GM12878 (cell line): ENCODE data around the gene CLSTN2. TPM values are rescaled to one million over a fixed set of nuclear protein-coding genes. Genes with fewer than 3 reads are reported as not detected.

Source experiments
- ATAC-seq: fragments of 200-7000 bp; cut with Tn5 transposase; 3 replicates; pipeline ENCODE4 v1.9.1; 2020; ENCODE audit warnings: mild to moderate bottlenecking, moderate library complexity
- BruUV-seq: library from RNA; stranded (reverse); fragments of 400-500 nt; replicated peaks from 2 replicates; lab custom pipeline; 2021; lab: Mats Ljungman, UMichigan
- CTCF ChIA-PET: fragments of 300-600 bp; sonication (Branson Sonifier 250); formaldehyde crosslinking; extraction: SDS; loops from one replicate; lab custom pipeline; 2021; ENCODE audit warnings: inconsistent platforms; lab: Yijun Ruan, JAX
- POLR2A ChIA-PET: fragments of 350-600 bp; formaldehyde crosslinking; extraction: SDS; loops from one replicate; lab custom pipeline; 2021; ENCODE audit warnings: inconsistent platforms; lab: Charles Lee
- RAD21 ChIA-PET: fragments of 300-600 bp; sonication (Branson Sonifier 250); formaldehyde crosslinking; loops from one replicate; lab custom pipeline; 2023; ENCODE audit warnings: antibody characterized with exemption; ENCODE audit not compliant: unreplicated experiment; lab: Charles Lee
- SMC1A ChIA-PET: fragments of 300-600 bp; sonication (Branson Sonifier 250); formaldehyde crosslinking; loops from one replicate; lab custom pipeline; 2023; ENCODE audit not compliant: unreplicated experiment, uncharacterized antibody; lab: Charles Lee
- DNase-seq: peaks from one replicate; pipeline ENCODE4 v3.0.0-alpha.2; 2011; ENCODE audit warnings: low read depth, low spot score
- FAIRE-seq: peaks from 3 replicates; lab custom pipeline; 2011; peaks lifted over from hg19 to GRCh38; lab: Jason Lieb, UNC
- H2AFZ ChIP-seq: 2 replicates; pipeline ENCODE4 v1.6.0; 2011; ENCODE audit warnings: low read depth, low read length, control low read depth; ENCODE audit not compliant: control insufficient read depth
- H3K27ac ChIP-seq: 2 replicates; pipeline ENCODE4 v1.5.1; 2011; ENCODE audit warnings: control low read depth; ENCODE audit not compliant: control insufficient read depth, insufficient read depth
- H3K27me3 ChIP-seq, 2 experiments: replicated peaks in 1 of 2; 2 replicates each; pipeline versions ENCODE4 v1.6.0 to v1.6.1; 2011; ENCODE audit warnings: low read length in 1 of 2; ENCODE audit not compliant: control insufficient read depth in 2 of 2, insufficient read depth in 2 of 2
- H3K36me3 ChIP-seq, 2 experiments: 2 replicates each; pipeline ENCODE4 v1.5.1; 2011; ENCODE audit warnings: low read length in 1 of 2; ENCODE audit not compliant: control insufficient read depth in 2 of 2, insufficient read depth in 2 of 2
- H3K4me1 ChIP-seq: 2 replicates; pipeline ENCODE4 v1.6.1; 2011; ENCODE audit warnings: mild to moderate bottlenecking, low read length, moderate library complexity, mixed read lengths; ENCODE audit not compliant: control insufficient read depth, insufficient read depth
- H3K4me2 ChIP-seq: 2 replicates; pipeline ENCODE4 v1.6.0; 2011; ENCODE audit warnings: control low read depth; ENCODE audit not compliant: control insufficient read depth, insufficient read depth
- H3K4me3 ChIP-seq: fragments of 200-600 bp; sonication (generic); 2 replicates; pipeline ENCODE4 v1.5.1; 2016
- H3K79me2 ChIP-seq: 2 replicates; pipeline ENCODE4 v1.6.0; 2011; ENCODE audit warnings: low read length; ENCODE audit not compliant: control insufficient read depth, insufficient read depth
- H3K9ac ChIP-seq: 2 replicates; pipeline ENCODE4 v1.8.0; 2011; ENCODE audit warnings: low read length, control low read depth, mixed read lengths; ENCODE audit not compliant: control insufficient read depth, insufficient read depth
- H3K9me3 ChIP-seq: replicated peaks from 3 replicates; pipeline ENCODE4 v1.5.1; 2011; ENCODE audit warnings: mild to moderate bottlenecking, low read length; ENCODE audit not compliant: control insufficient read depth, insufficient read depth
- H4K20me1 ChIP-seq: 2 replicates; pipeline ENCODE4 v1.6.0; 2011; ENCODE audit not compliant: control insufficient read depth, insufficient read depth
- BCLAF1 ChIP-seq: fragments of 450-650 bp; IDR thresholded peaks from 2 replicates; pipeline ENCODE4 v1.6.1; 2017; ENCODE audit warnings: antibody characterized with exemption, mild to moderate bottlenecking, moderate library complexity
- BMI1 ChIP-seq: fragments of 450-650 bp; IDR thresholded peaks from 2 replicates; pipeline ENCODE4 v1.6.1; 2016; ENCODE audit warnings: mild to moderate bottlenecking, moderate library complexity, borderline replicate concordance
- CBX5 ChIP-seq: sonication (generic); IDR thresholded peaks from 2 replicates; pipeline ENCODE4 v1.6.1; 2016; ENCODE audit warnings: low read depth, moderate library complexity, mild to moderate bottlenecking, inconsistent platforms
- KLF5 ChIP-seq: fragments of 450-650 bp; IDR thresholded peaks from 2 replicates; pipeline ENCODE4 v1.6.1; 2014; ENCODE audit warnings: mild to moderate bottlenecking; ENCODE audit not compliant: partially characterized antibody
- MYB ChIP-seq: fragments of 150-350 bp; IDR thresholded peaks from 2 replicates; pipeline ENCODE4 v1.6.1; 2014; ENCODE audit warnings: mild to moderate bottlenecking, low read depth, low read length, borderline replicate concordance
- PAX5 ChIP-seq: IDR thresholded peaks from 2 replicates; pipeline ENCODE4 v1.6.1; 2011; ENCODE audit warnings: low read depth, low read length, borderline replicate concordance
- PKNOX1 ChIP-seq: fragments of 450-650 bp; IDR thresholded peaks from 2 replicates; pipeline ENCODE4 v1.6.1; 2016; ENCODE audit warnings: mild to moderate bottlenecking
- RAD21 ChIP-seq: IDR thresholded peaks from 2 replicates; pipeline ENCODE4 v1.6.1; 2011; ENCODE audit warnings: mild to moderate bottlenecking, low read depth, low read length, moderate library complexity; ENCODE audit not compliant: insufficient read depth
- RELB ChIP-seq: fragments of 450-650 bp; IDR thresholded peaks from 2 replicates; pipeline ENCODE4 v1.6.1; 2017; ENCODE audit warnings: low read depth, mild to moderate bottlenecking, moderate library complexity
- TBL1XR1 ChIP-seq: IDR thresholded peaks from 2 replicates; pipeline ENCODE4 v1.6.1; 2012; ENCODE audit warnings: low read depth, low read length, improper control_type of control experiment
- TCF12 ChIP-seq: IDR thresholded peaks from 2 replicates; pipeline ENCODE4 v1.6.1; 2011; ENCODE audit warnings: low read depth, mild to moderate bottlenecking, low read length
- WRNIP1 ChIP-seq: IDR thresholded peaks from 2 replicates; pipeline ENCODE4 v1.6.1; 2011; ENCODE audit warnings: low read depth, low read length, improper control_type of control experiment, borderline replicate concordance
- ZNF207 ChIP-seq: fragments of 450-650 bp; IDR thresholded peaks from 2 replicates; pipeline ENCODE4 v1.6.1; 2014; ENCODE audit warnings: antibody characterized with exemption, mild to moderate bottlenecking, borderline replicate concordance
- WGBS: methylation state at CpG from one replicate; pipeline ENCODE4 v1.1.6; 2016; ENCODE audit warnings: low lambda C conversion rate; ENCODE audit not compliant: insufficient replicate concordance, insufficient coverage; ENCODE audit errors: missing lambda C conversion rate; 5-methylcytosine and 5-hydroxymethylcytosine counted together
- in situ Hi-C: fragments of 300-500 bp; cut with MboI; formaldehyde crosslinking; loops from 9 replicates; pipeline ENCODE4 v1.14.3; 2018; ENCODE audit warnings: mixed read lengths
- intact Hi-C: fragments of 100-400 bp; cut with micrococcal nuclease; formaldehyde crosslinking; loops from one replicate; pipeline ENCODE4 v1.14.2; 2022; ENCODE audit not compliant: unreplicated experiment
- polyA plus RNA-seq, 11 experiments: library from polyadenylated mRNA; depleted of rRNA in 4 of 11; unstranded in 6 of 11; stranded (reverse) in 5 of 11; fragments of >200 nt; fragmentation: Nextera tagmentation in 4 of 11; fragmentation: Illumina TruSeq in 1 of 11; extraction: Ambion mirVana in 4 of 11; extraction: Trizol in 1 of 11; gene quantifications; 1 replicate in 1 of 11; 2 replicates in 10 of 11; pipeline versions ENCODE4 v1.2.1 to v1.2.3, GENCODE V29; 2011 to 2016; ENCODE audit warnings: inconsistent platforms in 2 of 11, missing spikeins in 2 of 11, low read depth in 1 of 11
- total RNA-seq, 4 experiments: library from RNA; depleted of rRNA in 3 of 4; stranded (reverse); fragments of >200 nt in 3 of 4; fragmentation: Illumina TruSeq in 1 of 4; extraction: Trizol in 1 of 4; gene quantifications; 2 replicates each; pipeline versions ENCODE4 v1.2.1 to v1.2.3, GENCODE V29; 2013 to 2021

CLSTN2 gene
- total and polyA plus RNA-seq, 10 of the 15 experiments (the other 5 are each of a cell fraction or from before 2014, with no cell fraction given) = under 0.01 to 0.10 (median under 0.01) TPM; not detected in 5

GRCh38 chr3:140399871-140400270 is 464.9 kb downstream of the CLSTN2 start:
- Histone ChIP-seq H2AFZ (no peak overlapping the region), H4K20me1 (no peaks in the 10 kb centered on the region), H3K36me3 (no peaks in the 10 kb centered on the region), H3K27me3 (no peaks in the 10 kb centered on the region), H3K9ac (no peak overlapping the region), H3K4me2 (no peak overlapping the region), H3K9me3 (no peaks in the 10 kb centered on the region), H3K79me2 (no peaks in the 10 kb centered on the region), H3K27ac (no peak overlapping the region), H3K4me1 (no peaks in the 10 kb centered on the region), H3K4me3 (no peak overlapping the region)
- intact Hi-C loops (no loop called here), in situ Hi-C loops (no loop called here)
- whole genome bisulfite sequencing = 14% methylated on average over 2 of the region's 2 CpGs
- FAIRE-seq = no peak
- TF ChIP-seq RELB (no peak), TBL1XR1 (no peak), BMI1 (no peak), WRNIP1 (no peak), RAD21 (no peak)
- ChIA-PET SMC1A (interaction anchor here (0.7 kb wide), 1 partner anchor 505 kb away, joined by 3 read pairs; no protein-coding TSS in a partner anchor), POLR2A (no interaction called here), RAD21 (no interaction called here), CTCF (no interaction called here)
- ATAC-seq = no peak
- DNase-seq = no peak
- BruUV-seq = no TSS peak

GRCh38 chr3:140403079-140403478 is 468.1 kb downstream of the CLSTN2 start:
- no peaks in the 10 kb centered on the region for H4K20me1 ChIP-seq
- CTCF ChIA-PET = no interaction called here
- DNase-seq (no peak), FAIRE-seq (no peak), ATAC-seq (no peak)
- in situ Hi-C loops (no loop called here), intact Hi-C loops (no loop called here)
- POLR2A ChIA-PET = no interaction called here
- H3K4me2 ChIP-seq = no peak overlapping the region
- no peaks in the 10 kb centered on the region for H3K36me3 ChIP-seq
- no peaks in the 10 kb centered on the region for H3K27me3 ChIP-seq
- SMC1A ChIA-PET = interaction anchor here (0.6 kb wide), 1 partner anchor 1560 kb away, joined by 3 read pairs; no protein-coding TSS in a partner anchor
- RAD21 ChIA-PET = no interaction called here
- no peak overlapping the region for H2AFZ ChIP-seq
- 26% methylated on average over 2 of the region's 2 CpGs for WGBS
- no peak overlapping the region for H3K27ac ChIP-seq
- H3K4me1 ChIP-seq = no peaks in the 10 kb centered on the region
- H3K79me2 ChIP-seq = no peaks in the 10 kb centered on the region
- H3K9ac ChIP-seq = no peak overlapping the region
- no peak overlapping the region for H3K4me3 ChIP-seq
- BruUV-seq = no TSS peak
- H3K9me3 ChIP-seq = no peaks in the 10 kb centered on the region
- no peak for TF ChIP-seq MYB
- no peak for TF ChIP-seq CBX5
- TF ChIP-seq PKNOX1 = no peak
- TF ChIP-seq KLF5 = no peak
- TF ChIP-seq BCLAF1 = no peak
- TF ChIP-seq ZNF207 = no peak
- no peak for TF ChIP-seq PAX5
- TF ChIP-seq TCF12 = no peak
